HEK293T (cell line): ENCODE measurements around the gene FUT8.

ENCODE experiments used
- BHLHE40 ChIP-seq: fragments of 450-650 bp; IDR thresholded peaks from 2 replicates; pipeline ENCODE4 v1.6.1; 2016; ENCODE audit warnings: mild to moderate bottlenecking, moderate library complexity, borderline replicate concordance
- CTBP1 ChIP-seq: fragments of 450-650 bp; IDR thresholded peaks from 2 replicates; pipeline ENCODE4 v1.6.1; 2016; ENCODE audit warnings: borderline replicate concordance
- FOXA1 ChIP-seq: fragments of 450-650 bp; IDR thresholded peaks from 2 replicates; pipeline ENCODE4 v1.6.1; 2016; ENCODE audit warnings: mild to moderate bottlenecking
- NFRKB ChIP-seq: fragments of 450-650 bp; IDR thresholded peaks from 2 replicates; pipeline ENCODE4 v1.6.1; 2016; ENCODE audit warnings: mild to moderate bottlenecking, moderate library complexity
- SP1 ChIP-seq: fragments of 450-650 bp; IDR thresholded peaks from 2 replicates; pipeline ENCODE4 v1.6.1; 2017
- SUZ12 ChIP-seq: fragments of 450-650 bp; IDR thresholded peaks from 2 replicates; pipeline ENCODE4 v1.6.1; 2016; ENCODE audit warnings: mild to moderate bottlenecking

DNA sequence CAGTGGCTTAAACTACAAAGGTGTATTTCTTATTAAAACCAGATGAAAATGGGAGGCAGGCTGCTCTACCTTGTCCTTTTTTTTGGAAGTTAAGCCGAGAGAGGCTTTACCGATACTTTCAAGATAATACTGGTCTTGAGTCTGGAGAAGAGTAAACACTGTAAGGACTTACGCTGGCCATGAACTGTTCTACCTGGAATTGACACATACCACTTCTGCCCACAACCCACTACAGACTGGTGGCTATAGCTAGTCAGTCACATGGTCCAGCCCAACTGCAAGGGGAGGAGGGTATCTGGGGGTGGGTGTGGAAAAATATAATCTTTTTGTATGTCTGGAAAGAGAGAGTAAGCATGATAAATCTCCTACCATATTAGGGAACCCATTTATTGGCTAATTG is 4.4 kb upstream of the FUT8 start:
- TF ChIP-seq NFRKB (no peak), BHLHE40 (no peak), SP1 (no peak), CTBP1 (no peak), SUZ12 (no peak), FOXA1 (no peak)
